T-helper 1 cell treated with Interleukin-12 subunit alpha and Interleukin-12 subunit beta and Interleukin-4 antibody, amounts not matched to agents 30 ng/mL and 1 ng/mL, for 36 hours (primary cell): ENCODE results near the gene DHRS4. TPM values are rescaled to one million over a fixed set of nuclear protein-coding genes. Genes with fewer than 3 reads are reported as not detected.
"Not testable (repeated sequence)": the region's sequence is repeated elsewhere in the genome, so short reads cannot be mapped to it uniquely, and the experiment has no call there.

ENCODE experiments used
- intact Hi-C: fragments of 100-400 bp; cut with micrococcal nuclease; formaldehyde crosslinking; loops from one replicate; pipeline ENCODE4 v1.15.1; 2024
- total RNA-seq: library from RNA; stranded (reverse); gene quantifications from 2 replicates; pipeline ENCODE4 v1.2.3, GENCODE V29; 2022

The DHRS4 gene
- total RNA-seq, 1 donor from 2014 or later: 16.0 TPM

GRCh38 chr14:23981951-23982813 is 28.6 kb downstream of the DHRS4 start:
- intact Hi-C loops: not testable (repeated sequence)

- intact Hi-C loops: loop anchor here (5.0 kb wide), 2 partner anchors 52 to 107 kb away; partner anchors contain the start of gene PCK2
These were observed 31.5 kb downstream of the DHRS4 start for GRCh38 chr14:23984891-23985602.

GRCh38 chr14:23988223-23988606 is 34.6 kb downstream of the DHRS4 start:
- intact Hi-C loops: loop anchor here (1.0 to 5.0 kb wide), 5 partner anchors 49 to 159 kb away; partner anchors contain the start of genes CARMIL3, DCAF11, NRL and PCK2

GRCh38 chr14:23988607-23989363 is 35.2 kb downstream of the DHRS4 start, which contains the start of gene DHRS4L2:
TSS of gene DHRS4L2 (plus strand) at chr14:23988929. CDS start at chr14:23988948, 19 bp downstream.
- intact Hi-C loops: loop anchor here (1.0 to 5.0 kb wide), 5 partner anchors 49 to 159 kb away; partner anchors contain the start of genes CARMIL3, DCAF11, NRL and PCK2

GRCh38 chr14:23989734-23990445 is 36.3 kb downstream of the DHRS4 start:
- intact Hi-C loops: loop anchor here (5.0 kb wide), 2 partner anchors 47 to 102 kb away; partner anchors contain the start of gene PCK2

DNA sequence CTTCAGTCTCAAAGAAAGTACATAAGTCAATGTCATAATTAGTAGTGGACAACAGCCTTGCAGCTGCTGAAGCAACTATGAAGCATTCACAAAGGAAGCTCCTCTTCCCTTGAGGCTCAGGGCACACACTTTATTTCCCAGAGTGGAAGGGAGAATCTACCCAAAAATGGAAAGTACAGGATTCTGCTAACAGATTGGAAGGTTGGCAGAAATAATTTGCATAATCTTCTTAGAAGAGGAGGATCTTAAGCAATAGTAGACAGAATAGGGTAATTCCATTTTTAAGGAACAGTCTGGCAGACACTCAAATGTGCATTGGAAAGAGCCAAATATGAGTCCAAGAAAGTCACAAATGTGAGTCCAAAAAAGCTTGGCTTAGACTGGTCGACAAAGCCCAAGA is 37.4 kb downstream of the DHRS4 start:
- intact Hi-C loops: not testable (repeated sequence)

DNA sequence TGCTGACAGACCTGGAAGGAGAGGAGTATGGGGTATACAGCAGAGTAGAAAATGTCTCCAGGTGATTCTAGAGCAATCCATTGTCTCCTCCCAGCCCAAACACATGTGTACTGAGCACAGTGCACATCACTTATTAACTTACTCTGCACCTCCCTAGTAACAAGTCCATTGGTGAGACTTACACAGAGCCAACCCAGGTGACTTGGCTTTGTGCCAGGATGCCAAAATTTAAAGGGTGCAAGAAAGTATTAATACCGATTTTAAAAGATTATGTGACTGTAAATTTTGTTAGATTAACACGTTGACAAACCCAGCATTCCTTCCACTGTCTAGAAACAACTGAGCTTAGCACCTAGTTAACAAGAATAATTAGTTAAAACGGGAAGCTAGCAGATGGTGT is 39.5 kb downstream of the DHRS4 start:
- intact Hi-C loops: not testable (repeated sequence)

GRCh38 chr14:23996009-23996408 is 42.4 kb downstream of the DHRS4 start:
- intact Hi-C loops: not testable (repeated sequence)

DNA sequence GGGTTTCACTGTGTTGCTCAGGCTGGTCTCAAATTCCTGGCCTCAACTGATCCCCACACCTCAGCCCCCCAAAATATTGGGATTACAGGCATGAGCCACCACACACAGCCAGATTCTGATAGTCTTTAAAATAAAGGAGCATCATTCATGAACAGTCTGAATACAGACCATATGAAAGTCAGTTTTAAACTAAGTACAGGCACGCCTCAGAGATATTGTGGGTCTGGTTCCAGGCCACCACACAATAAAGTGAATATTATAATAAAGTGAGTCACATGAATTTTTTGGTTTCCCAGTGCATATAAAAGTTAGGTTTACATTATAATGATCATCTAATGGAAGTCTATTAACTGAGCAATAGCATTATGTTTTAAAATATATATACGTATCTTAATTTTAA is 43.3 kb downstream of the DHRS4 start:
- intact Hi-C loops: not testable (repeated sequence)

- intact Hi-C loops: not testable (repeated sequence)
These were observed 46.1 kb downstream of the DHRS4 start for GRCh38 chr14:23999640-24000039.

DNA sequence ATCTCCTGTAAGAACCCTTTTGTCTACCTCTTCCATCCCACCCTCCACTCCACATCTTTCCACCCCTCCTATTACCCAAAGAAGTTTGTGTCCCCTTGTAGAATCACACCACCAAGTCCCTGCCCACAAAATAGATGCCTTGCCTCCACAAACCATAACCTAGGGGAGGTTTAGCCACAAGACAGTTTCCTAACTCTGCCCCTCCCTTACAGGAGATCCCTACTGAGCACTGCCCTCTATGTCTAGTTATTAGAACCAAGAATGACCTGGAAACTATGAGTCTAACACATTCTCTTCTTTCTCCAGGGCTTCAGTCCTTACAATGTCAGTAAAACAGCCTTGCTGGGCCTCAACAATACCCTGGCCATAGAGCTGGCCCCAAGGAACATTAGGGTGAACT is 47.5 kb downstream of the DHRS4 start:
- intact Hi-C loops: not testable (repeated sequence)

GRCh38 chr14:24001679-24002078 is 48.1 kb downstream of the DHRS4 start:
- intact Hi-C loops: not testable (repeated sequence)

DNA sequence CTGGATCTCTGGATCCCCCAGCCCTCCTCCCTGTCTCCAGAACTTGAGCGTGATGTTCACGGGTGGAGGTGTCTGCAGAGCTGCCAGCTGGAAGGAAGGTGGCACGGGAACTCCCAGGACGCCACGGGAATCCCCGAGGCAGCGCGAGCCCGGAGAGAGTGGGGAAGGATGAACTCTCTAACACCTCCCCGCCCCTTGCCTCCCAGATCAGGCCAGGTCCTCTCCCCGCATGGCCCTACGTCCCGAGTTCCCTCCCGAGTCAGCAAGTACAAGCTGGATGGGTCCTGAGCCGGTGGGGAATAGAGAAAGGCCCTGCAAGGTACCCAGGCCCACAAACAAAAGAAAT is 52.9 kb downstream of the DHRS4 start:
- intact Hi-C loops: not testable (repeated sequence)

GRCh38 chr14:24006817-24007652 is 53.5 kb downstream of the DHRS4 start:
- intact Hi-C loops: not testable (repeated sequence)

DNA sequence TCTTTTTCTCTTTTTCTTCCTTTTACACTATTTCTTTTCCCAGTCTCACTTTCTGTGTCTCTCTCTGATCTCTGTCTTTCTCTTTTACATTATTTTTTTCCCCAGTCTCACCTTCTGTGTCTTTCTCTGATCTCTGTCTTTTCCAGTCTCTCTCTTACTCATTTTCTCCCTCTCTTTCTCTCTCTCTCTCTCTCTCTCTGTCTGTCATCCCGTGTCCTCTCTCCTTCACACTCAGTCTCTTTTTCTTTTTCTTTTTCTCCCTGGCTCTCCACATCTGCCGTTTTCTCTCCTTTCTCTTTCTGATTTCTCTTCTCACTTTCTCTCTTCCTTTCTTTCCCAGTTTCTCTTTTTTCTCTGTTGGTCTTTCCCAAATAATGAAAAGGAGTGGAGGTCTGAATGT is 57.5 kb downstream of the DHRS4 start:
- intact Hi-C loops: no loop called here

DNA sequence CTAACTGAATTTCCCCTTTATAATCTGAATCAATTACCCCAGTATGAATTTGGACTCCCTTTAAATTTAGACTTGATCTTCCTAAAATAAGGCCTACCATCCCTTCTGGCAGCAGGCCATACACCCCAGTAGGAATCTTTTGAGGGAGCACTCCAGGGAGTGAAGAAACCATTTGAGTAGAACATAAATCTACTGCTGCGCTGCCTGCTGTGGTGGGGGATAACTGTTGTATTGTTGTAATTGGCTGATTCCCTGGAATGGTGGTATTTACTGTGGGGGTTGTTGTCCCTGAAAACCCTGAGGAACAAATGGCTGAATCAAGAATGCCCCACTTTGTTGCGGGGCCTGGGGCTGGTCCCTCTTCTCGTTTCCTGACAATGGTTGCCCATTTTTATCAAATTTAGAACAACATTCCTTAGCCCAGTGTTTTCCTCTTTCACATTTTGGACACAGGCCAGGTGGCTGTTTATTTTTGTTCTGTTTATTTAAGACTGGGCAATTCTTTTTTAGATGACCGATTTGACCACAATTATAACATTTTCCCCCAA is 59.2 kb downstream of the DHRS4 start:
- intact Hi-C loops: not testable (repeated sequence)

- intact Hi-C loops: loop anchor here (1.0 to 2.0 kb wide), 13 partner anchors 22 to 429 kb away; partner anchors contain the start of genes CARMIL3, EMC9, IRF9 and PCK2
These were observed 60.3 kb downstream of the DHRS4 start for GRCh38 chr14:24013654-24014514.

DNA sequence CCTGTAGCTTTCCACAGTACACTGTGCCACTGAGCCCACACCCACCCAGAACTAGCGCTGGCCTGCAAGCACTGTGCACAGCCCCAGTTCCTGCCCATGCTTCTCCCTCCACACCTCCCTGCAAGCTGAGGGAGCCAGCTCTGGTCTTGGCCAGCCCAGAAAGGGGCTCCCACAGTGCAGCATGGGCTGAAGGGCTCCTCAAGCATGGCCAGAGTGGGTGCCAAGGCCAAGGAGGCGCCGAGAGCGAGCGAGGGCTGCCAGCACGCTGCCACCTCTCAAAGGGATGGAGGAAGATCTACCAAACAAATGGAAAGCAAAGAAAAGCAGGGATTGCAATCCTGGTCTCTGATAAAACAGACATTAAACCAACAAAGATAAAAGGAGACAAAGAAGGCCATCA is 62.2 kb downstream of the DHRS4 start:
- intact Hi-C loops: loop anchor here (2.0 kb wide), 1 partner anchor 427 kb away; the partner anchor contains the start of gene SDR39U1
